Smooth muscle cell (in vitro differentiated cells): Measurements from ENCODE around the gene ADGRL3. TPM values are rescaled to one million over a fixed set of nuclear protein-coding genes. Genes with fewer than 3 reads are reported as not detected.
A peak's percentile ranks its signal among the peaks of the same experiment; 100 is the strongest.

Experiments used
- DNase-seq: peaks from one replicate; lab custom pipeline; 2025; ENCODE audit not compliant: unreplicated experiment; lab: John Stamatoyannopoulos, UW
- H2AFZ ChIP-seq: fragments of 200-600 bp; sonication (generic); 2 replicates; pipeline ENCODE4 v1.6.0; 2016; ENCODE audit warnings: antibody characterized with exemption, low read depth, mild to moderate bottlenecking
- H3F3A ChIP-seq: fragments of 200-600 bp; sonication (generic); 2 replicates; pipeline ENCODE4 v1.6.0; 2017; ENCODE audit warnings: antibody characterized with exemption, low read depth
- H3K27ac ChIP-seq: fragments of 200-600 bp; sonication (generic); 2 replicates; pipeline ENCODE4 v1.5.1; 2016; ENCODE audit warnings: low read depth, mild to moderate bottlenecking
- H3K27me3 ChIP-seq: fragments of 200-600 bp; sonication (generic); 2 replicates; pipeline ENCODE4 v1.6.1; 2016; ENCODE audit warnings: low read depth, mild to moderate bottlenecking
- H3K36me3 ChIP-seq: fragments of 200-600 bp; sonication (generic); 2 replicates; pipeline ENCODE4 v1.5.1; 2016; ENCODE audit warnings: low read depth
- H3K4me1 ChIP-seq: fragments of 200-600 bp; sonication (generic); 2 replicates; pipeline ENCODE4 v1.5.1; 2016; ENCODE audit warnings: low read depth
- H3K4me2 ChIP-seq: fragments of 200-600 bp; sonication (generic); 2 replicates; pipeline ENCODE4 v1.6.0; 2016; ENCODE audit warnings: mild to moderate bottlenecking
- H3K4me3 ChIP-seq: fragments of 200-600 bp; sonication (generic); 2 replicates; pipeline ENCODE4 v1.5.1; 2016; ENCODE audit warnings: mild to moderate bottlenecking
- H3K79me2 ChIP-seq: fragments of 200-600 bp; sonication (generic); 2 replicates; pipeline ENCODE4 v1.6.0; 2016; ENCODE audit warnings: low read depth, mild to moderate bottlenecking
- H3K9ac ChIP-seq: fragments of 200-600 bp; sonication (generic); 2 replicates; pipeline ENCODE4 v1.6.0; 2016; ENCODE audit warnings: low read depth
- H3K9me3 ChIP-seq: fragments of 200-600 bp; sonication (generic); replicated peaks from 2 replicates; pipeline ENCODE4 v1.5.1; 2016; ENCODE audit warnings: low read depth
- H4K20me1 ChIP-seq: fragments of 200-600 bp; sonication (generic); 2 replicates; pipeline ENCODE4 v1.6.0; 2016; ENCODE audit warnings: low read depth
- CTCF ChIP-seq: fragments of 200-600 bp; sonication (generic); IDR thresholded peaks from 2 replicates; pipeline ENCODE4 v1.5.1; 2017; ENCODE audit warnings: borderline replicate concordance, mild to moderate bottlenecking, antibody characterized with exemption; ENCODE audit not compliant: insufficient read depth, poor library complexity, severe bottlenecking
- WGBS: methylation state at CpG from one replicate; pipeline ENCODE4 v1.1.7; 2016; ENCODE audit warnings: low lambda C conversion rate; 5-methylcytosine and 5-hydroxymethylcytosine counted together
- polyA plus RNA-seq: library from polyadenylated mRNA; unstranded; fragments of >200 nt; fragmentation: Nextera tagmentation; extraction: Ambion mirVana; gene quantifications from 2 replicates; pipeline ENCODE4 v1.2.1, GENCODE V29; 2016
- total RNA-seq: library from RNA; depleted of rRNA; stranded (reverse); fragments of >200 nt; gene quantifications from 2 replicates; pipeline ENCODE4 v1.2.3, GENCODE V29; 2014

Gene ADGRL3
- total RNA-seq (9.5 and 11.4 TPM in 2 replicates), polyA plus RNA-seq (2.4 and 3.1 TPM in 2 replicates)

GRCh38 chr4:61200187-61200915, at the start of gene ADGRL3:
Gene ADGRL3, plus strand, starts transcription at chr4:61200326.
- Histone ChIP-seq H4K20me1 (no peaks in the 10 kb centered on the region), H3K79me2 (no peaks in the 10 kb centered on the region), H3K27ac (no peak within 1 kb of the TSS), H3K4me1 (peaks cover 16% of the 10 kb centered on the region), H3K4me2 (peak within 1 kb of the TSS; percentile 99), H3K4me3 (peak within 1 kb of the TSS; percentile 85), H3F3A (peaks cover 3% of the 10 kb centered on the region), H3K27me3 (peaks cover 39% of the 10 kb centered on the region), H3K36me3 (no peaks in the 10 kb centered on the region), H2AFZ (peak within 1 kb of the TSS; percentile 100), H3K9ac (peak within 1 kb of the TSS; percentile 28), H3K9me3 (no peaks in the 10 kb centered on the region)
- no peak for TF ChIP-seq CTCF
- WGBS: under 1% methylated on average over 63 of the region's 92 CpGs
- peak; percentile 33 for DNase-seq

- Histone ChIP-seq H3K36me3 (no peaks in the 10 kb centered on the region), H4K20me1 (no peaks in the 10 kb centered on the region), H3K4me3 (no peak overlapping the region), H3K27ac (no peak overlapping the region), H3K4me1 (no peaks in the 10 kb centered on the region), H3K27me3 (no peaks in the 10 kb centered on the region), H3K4me2 (no peak overlapping the region), H3K9me3 (no peaks in the 10 kb centered on the region), H3K79me2 (no peaks in the 10 kb centered on the region), H3K9ac (no peak overlapping the region), H3F3A (no peaks in the 10 kb centered on the region), H2AFZ (no peak overlapping the region)
- TF ChIP-seq CTCF: no peak
- WGBS: 89% methylated on average over 4 of the region's 4 CpGs
- DNase-seq: no peak
Measured at GRCh38 chr4:61152433-61152832, 47.7 kb upstream of the ADGRL3 start.

- Histone ChIP-seq H3K36me3 (no peaks in the 10 kb centered on the region), H3K27ac (no peak overlapping the region)
Measured at GRCh38 chr4:61160478-61160877, 39.6 kb upstream of the ADGRL3 start.

More at GRCh38 chr4:61160478-61160877, 39.6 kb upstream of the ADGRL3 start:
- Histone ChIP-seq H3K4me2 (no peak overlapping the region), H3F3A (no peaks in the 10 kb centered on the region), H3K4me1 (no peaks in the 10 kb centered on the region), H3K27me3 (no peaks in the 10 kb centered on the region), H4K20me1 (no peaks in the 10 kb centered on the region), H2AFZ (no peak overlapping the region), H3K79me2 (no peaks in the 10 kb centered on the region), H3K9me3 (no peaks in the 10 kb centered on the region), H3K4me3 (no peak overlapping the region), H3K9ac (no peak overlapping the region)
- no peak for DNase-seq
- TF ChIP-seq CTCF: no peak
- WGBS: 100% methylated on average over 2 of the region's 2 CpGs
